Upper lobe of left lung (tissue), 6 donors: ENCODE data around the gene TSKU. TPM values are rescaled to one million over a fixed set of nuclear protein-coding genes. Genes with fewer than 3 reads are reported as not detected.

Source experiments
- ATAC-seq, 2 donors: fragments of 200-7000 bp; cut with Tn5 transposase; one replicate each; pipeline ENCODE4 v1.9.1; 2022; ENCODE audit warnings: mild to moderate bottlenecking in 2 of 2, moderate library complexity in 2 of 2; ENCODE audit not compliant: low FRiP score in 2 of 2
- DNase-seq, 2 donors: peaks; one replicate each; pipeline ENCODE4 v3.0.0-alpha.2; 2019 to 2020
- H3K27ac ChIP-seq, 4 donors: fragments of 200-600 bp; sonication (generic); one replicate each; pipeline ENCODE4 v1.5.1; 2016 to 2019
- H3K27me3 ChIP-seq, 4 donors: fragments of 200-600 bp; sonication (generic); one replicate each; pipeline ENCODE4 v1.5.1; 2017 to 2019
- H3K36me3 ChIP-seq, 4 donors: fragments of 200-600 bp; sonication (generic); one replicate each; pipeline ENCODE4 v1.5.1; 2016 to 2019
- H3K4me1 ChIP-seq, 4 donors: fragments of 200-600 bp; sonication (generic); one replicate each; pipeline ENCODE4 v1.5.1; 2018 to 2019
- H3K4me3 ChIP-seq, 4 donors: fragments of 200-600 bp; sonication (generic); one replicate each; pipeline ENCODE4 v1.5.1; 2017 to 2019; ENCODE audit warnings: mild to moderate bottlenecking in 2 of 4, moderate library complexity in 1 of 4
- H3K9me3 ChIP-seq, 4 donors: fragments of 200-600 bp; sonication (generic); one replicate each; pipeline ENCODE4 v1.5.1; 2018 to 2019
- CTCF ChIP-seq, 6 experiments: fragments of 450-650 bp in 4 of 6; fragments of 200-600 bp in 2 of 6; sonication (generic) in 2 of 6; IDR thresholded peaks; one replicate each; pipeline ENCODE4 v1.5.1; 2016 to 2019; ENCODE audit warnings: antibody characterized with exemption in 6 of 6
- EP300 ChIP-seq, 4 donors: sonication (generic); formaldehyde crosslinking; IDR thresholded peaks; one replicate each; pipeline ENCODE4 v1.5.1; 2017; ENCODE audit warnings: antibody characterized with exemption in 4 of 4, control low read depth in 2 of 4
- POLR2A ChIP-seq, 4 donors: fragments of 450-650 bp; IDR thresholded peaks; one replicate each; pipeline ENCODE4 v1.5.1; 2016 to 2017; ENCODE audit warnings: antibody characterized with exemption in 4 of 4, mild to moderate bottlenecking in 2 of 4
- POLR2AphosphoS5 ChIP-seq, 2 donors: sonication (generic); formaldehyde crosslinking; IDR thresholded peaks; one replicate each; pipeline ENCODE4 v1.5.1; 2017; ENCODE audit warnings: antibody characterized with exemption in 2 of 2
- WGBS, 2 donors: methylation state at CpG; one replicate each; pipeline ENCODE4 v1.1.5; 2017 to 2018; 5-methylcytosine and 5-hydroxymethylcytosine counted together
- total RNA-seq, 6 donors: library from RNA; depleted of rRNA in 4 of 6; stranded (reverse); fragments of >200 nt in 4 of 6; gene quantifications; one replicate each; pipeline versions ENCODE4 v1.1.0 to v1.2.1, GENCODE V29; 2016 to 2021
- donor health status: DM: no; HTN: no; CAD: no; lungs with moderate emphysema.
- donor health status: DM: no; HTN: yes; CAD: no; lungs with severe emphysema.

The TSKU gene
- total RNA-seq, 6 donors from 2014 or later: 2.1 to 19.8 (median 9.5) TPM

GRCh38 chr11:76835928-76836612, 52.9 kb downstream of the TSKU start:
- peak; percentile 77 to 78 for ATAC-seq
- Histone ChIP-seq H3K36me3 (no peaks in the 10 kb centered on the region), H3K4me1 (peaks cover 32 to 54% (median 40%) of the 10 kb centered on the region in 4 donors), H3K27me3 (no peaks in the 10 kb centered on the region), H3K9me3 (no peaks in the 10 kb centered on the region), H3K27ac (peak overlapping the region; percentile 59 to 74 (median 63)), H3K4me3 (no peak overlapping the region)
- 57 to 61% methylated on average over 5 of the region's 5 CpGs for WGBS, 2 donors
- TF ChIP-seq POLR2AphosphoS5 (IDR thresholded peaks at IDR 0.05) (peak; percentile 25 to 78), EP300 (IDR thresholded peaks at IDR 0.05) (peak in 2 of 4 donors; percentile 31 to 55), CTCF (IDR thresholded peaks at IDR 0.05) (no peak), POLR2A (IDR thresholded peaks at IDR 0.05) (no peak)
- peak in 1 of 2 donors; percentile 51 for DNase-seq

DNA sequence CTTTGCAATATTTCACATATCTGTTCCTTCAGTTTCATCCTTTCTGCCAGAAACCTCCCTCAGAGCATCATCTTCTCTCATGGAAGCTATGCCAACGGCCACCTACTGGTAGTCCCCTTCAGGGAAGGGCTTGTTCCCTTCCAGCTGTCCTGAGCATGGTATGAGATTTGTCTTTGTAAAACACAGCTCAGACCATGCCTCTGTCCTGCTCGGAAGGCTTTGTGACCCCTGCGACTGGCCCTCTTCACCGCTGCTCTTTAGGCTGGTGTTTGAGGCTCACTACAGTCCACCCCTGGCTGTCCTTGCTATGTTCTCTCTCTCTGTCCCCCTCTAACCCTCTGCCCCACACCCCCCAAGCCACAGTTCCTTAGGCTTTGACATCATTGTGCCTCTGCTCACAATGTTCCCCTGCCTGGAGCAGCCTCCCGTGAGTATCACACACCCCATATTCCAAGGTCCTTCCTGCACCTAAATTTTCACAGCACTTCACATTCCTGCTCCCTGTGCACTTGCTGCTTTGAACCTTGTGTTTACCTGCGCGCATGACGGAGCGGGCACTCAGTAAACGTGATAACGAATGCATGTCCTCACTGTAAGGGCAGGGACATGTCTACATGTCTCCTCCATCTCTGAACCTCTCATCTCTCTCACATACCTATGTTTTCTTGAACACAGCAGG, 53.6 kb downstream of the TSKU start:
- Histone ChIP-seq H3K4me1 (peaks cover 31 to 54% (median 40%) of the 10 kb centered on the region in 4 donors), H3K27me3 (no peaks in the 10 kb centered on the region), H3K4me3 (no peak overlapping the region), H3K9me3 (no peaks in the 10 kb centered on the region), H3K36me3 (no peaks in the 10 kb centered on the region), H3K27ac (peak overlapping the region; percentile 59 to 74 (median 63))
- DNase-seq (no peak), ATAC-seq (peak; percentile 11 to 56)
- no peak for TF ChIP-seq POLR2A (IDR thresholded peaks at IDR 0.05)
- TF ChIP-seq CTCF (IDR thresholded peaks at IDR 0.05): peak in 1 of 6 experiments; percentile 26
- WGBS, 2 donors: 56 to 59% methylated on average over 11 of the region's 11 CpGs

GRCh38 chr11:76837696-76838677, 54.8 kb downstream of the TSKU start:
- TF ChIP-seq CTCF (IDR thresholded peaks at IDR 0.05) (no peak), EP300 (IDR thresholded peaks at IDR 0.05) (no peak), POLR2A (IDR thresholded peaks at IDR 0.05) (no peak), POLR2AphosphoS5 (IDR thresholded peaks at IDR 0.05) (no peak)
- Histone ChIP-seq H3K36me3 (no peaks in the 10 kb centered on the region), H3K27me3 (no peaks in the 10 kb centered on the region), H3K9me3 (no peaks in the 10 kb centered on the region), H3K27ac (peak overlapping the region in 3 of 4 donors; percentile 13 to 74 (median 16)), H3K4me1 (peaks cover 31 to 54% (median 40%) of the 10 kb centered on the region in 4 donors), H3K4me3 (no peak overlapping the region)
- peak in 1 of 2 donors; percentile 16 for ATAC-seq
- no peak for DNase-seq
- WGBS, 2 donors: 69 to 73% methylated on average over 7 of the region's 7 CpGs

DNA sequence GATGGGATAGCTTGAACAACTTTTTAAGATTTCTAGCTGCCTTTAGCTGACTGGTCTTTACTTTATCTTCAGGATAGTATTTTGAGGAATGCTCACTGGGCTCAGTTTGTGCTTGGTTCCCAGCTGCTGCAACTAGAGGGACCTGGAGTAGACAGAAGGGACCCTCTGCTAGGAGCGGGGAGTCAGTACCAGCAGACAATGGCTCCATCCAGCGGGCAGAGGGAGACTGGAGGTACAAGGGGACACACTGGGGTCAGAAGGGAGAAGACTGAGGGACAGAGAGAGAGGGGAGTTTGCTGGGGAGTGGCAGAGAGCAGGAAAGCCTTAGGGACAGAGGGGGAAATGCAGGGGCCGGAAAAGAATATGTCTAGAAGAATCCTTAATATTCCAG, 55.5 kb downstream of the TSKU start:
- 64 to 82% methylated on average over 3 of the region's 3 CpGs for whole genome bisulfite sequencing, 2 donors
- peaks cover 31 to 54% (median 40%) of the 10 kb centered on the region in 4 donors for H3K4me1 ChIP-seq
- no peak for DNase-seq

More for the DNA sequence above, 55.5 kb downstream of the TSKU start:
- Histone ChIP-seq H3K27ac (peak overlapping the region in 3 of 4 donors; percentile 13 to 74 (median 16)), H3K4me3 (no peak overlapping the region), H3K27me3 (no peaks in the 10 kb centered on the region), H3K9me3 (no peaks in the 10 kb centered on the region), H3K36me3 (no peaks in the 10 kb centered on the region)
- TF ChIP-seq CTCF (IDR thresholded peaks at IDR 0.05): no peak
- TF ChIP-seq EP300 (IDR thresholded peaks at IDR 0.05): no peak
- no peak for TF ChIP-seq POLR2A (IDR thresholded peaks at IDR 0.05)
- no peak for TF ChIP-seq POLR2AphosphoS5 (IDR thresholded peaks at IDR 0.05)
- no peak for ATAC-seq
